ENCODE results near the gene FYN.

GRCh38 chr6:111666847-111667246 is 206.4 kb downstream of the FYN start:
- TF ChIP-seq REPIN1 (tag by site-specific recombination; IDR thresholded peaks at IDR 0.05; ENCODE audit: low read depth) (no peak), SCRT1 (tag by site-specific recombination; IDR thresholded peaks at IDR 0.05; ENCODE audit: borderline replicate concordance) (no peak), ZNF146 (tag by site-specific recombination; IDR thresholded peaks at IDR 0.05) (no peak), CTCF (tag by site-specific recombination; IDR thresholded peaks at IDR 0.05) (no peak), ZNF76 (tag by site-specific recombination; IDR thresholded peaks at IDR 0.05; ENCODE audit: borderline replicate concordance, low read depth) (no peak), KLF9 (tag by site-specific recombination; IDR thresholded peaks at IDR 0.05; ENCODE audit: low read depth) (no peak), ZNF174 (tag by site-specific recombination; IDR thresholded peaks at IDR 0.05) (no peak), ZNF274 (IDR thresholded peaks at IDR 0.05; ENCODE audit: low read length) (no peak), ZNF274 (tag by site-specific recombination; IDR thresholded peaks at IDR 0.05; ENCODE audit: borderline replicate concordance) (no peak)

All from HEK293 (cell line).